Retina (tissue), 1 donor: ENCODE measurements around the gene ESYT1.
"Not testable (repeated sequence)": the region's sequence is repeated elsewhere in the genome, so short reads cannot be mapped to it uniquely, and the experiment has no call there.

Experiments
- DNase-seq: peaks from one replicate; pipeline ENCODE4 v3.0.0-alpha.2; 2016

ESYT1 gene

GRCh38 chr12:56104815-56105608 is 23.1 kb upstream of the ESYT1 start:
- DNase-seq, result no peak

- DNase-seq, result no peak
These were observed 22.5 kb upstream of the ESYT1 start for GRCh38 chr12:56105609-56105902.

GRCh38 chr12:56107242-56107641 is 20.8 kb upstream of the ESYT1 start:
- DNase-seq, result no peak

GRCh38 chr12:56110571-56110970 is 17.5 kb upstream of the ESYT1 start:
- no peak for DNase-seq

GRCh38 chr12:56114084-56114483 is 14.0 kb upstream of the ESYT1 start:
- DNase-seq, result no peak

GRCh38 chr12:56115329-56115728 is 12.7 kb upstream of the ESYT1 start:
- no peak for DNase-seq

- DNase-seq, result peak; percentile 99
These were observed 11.6 kb upstream of the ESYT1 start, which contains the start of gene RPL41 for GRCh38 chr12:56116267-56117081. RPL41 (plus strand) TSS chr12:56116633.

- DNase-seq, result not testable (repeated sequence)
These were observed 10.9 kb upstream of the ESYT1 start for GRCh38 chr12:56117082-56117706.

GRCh38 chr12:56117778-56118687 is 10.0 kb upstream of the ESYT1 start, which contains the start of gene ZC3H10:
ZC3H10 (plus strand) TSS chr12:56118266; CDS start chr12:56120563, 2,297 bp downstream.
- peak; percentile 98 for DNase-seq

GRCh38 chr12:56118688-56119357 is 9.2 kb upstream of the ESYT1 start:
- DNase-seq, result no peak

GRCh38 chr12:56119361-56119796 is 8.7 kb upstream of the ESYT1 start:
- DNase-seq, result peak; percentile 59

- no peak for DNase-seq
These were observed 7.8 kb upstream of the ESYT1 start for GRCh38 chr12:56120158-56120846.

GRCh38 chr12:56121204-56121870 is 6.7 kb upstream of the ESYT1 start:
- DNase-seq, result no peak

GRCh38 chr12:56122637-56123036 is 5.4 kb upstream of the ESYT1 start:
- DNase-seq, result no peak

- DNase-seq, result no peak
These were observed 3.9 kb upstream of the ESYT1 start for GRCh38 chr12:56124133-56124532.

- no peak for DNase-seq
These were observed 1.3 kb upstream of the ESYT1 start for GRCh38 chr12:56126732-56127239.

GRCh38 chr12:56127485-56127887 is 581 bp upstream of the ESYT1 start:
- DNase-seq, result no peak

- no peak for DNase-seq
These were observed 671 bp downstream of the ESYT1 start for GRCh38 chr12:56128670-56129205.

GRCh38 chr12:56129206-56129941 is 1.3 kb downstream of the ESYT1 start:
- peak; percentile 81 for DNase-seq
